Progenitor cell of endocrine pancreas (in vitro differentiated cells): ENCODE measurements around the gene YY1AP1. TPM values are rescaled to one million over a fixed set of nuclear protein-coding genes. Genes with fewer than 3 reads are reported as not detected.
"Not testable (repeated sequence)": the region's sequence is repeated elsewhere in the genome, so short reads cannot be mapped to it uniquely, and the experiment has no call there.

Experiments
- DNase-seq: peaks from one replicate; pipeline ENCODE4 v3.0.0; 2021; ENCODE audit warnings: low spot score; ENCODE audit not compliant: unreplicated experiment
- H3K27ac Mint-ChIP-seq: 2 replicates; pipeline ENCODE4 v1.8.0; 2021; ENCODE audit warnings: mild to moderate bottlenecking, moderate library complexity, mixed read lengths
- H3K27me3 Mint-ChIP-seq: 2 replicates; pipeline ENCODE4 v1.8.0; 2021; ENCODE audit warnings: mixed read lengths
- H3K36me3 Mint-ChIP-seq: 2 replicates; pipeline ENCODE4 v1.8.0; 2022; ENCODE audit warnings: mixed read lengths; ENCODE audit not compliant: insufficient read depth
- H3K4me1 Mint-ChIP-seq: 2 replicates; pipeline ENCODE4 v1.8.0; 2021; ENCODE audit warnings: low read depth, mixed read lengths
- H3K4me3 Mint-ChIP-seq: 2 replicates; pipeline ENCODE4 v1.8.0; 2021; ENCODE audit warnings: low read depth, mild to moderate bottlenecking, moderate library complexity, mixed read lengths
- H3K9me3 Mint-ChIP-seq: 2 replicates; pipeline ENCODE4 v1.8.0; 2021; ENCODE audit warnings: low read depth, mixed read lengths
- total RNA-seq: library from RNA; stranded (reverse); gene quantifications from 2 replicates; pipeline ENCODE4 v1.2.1, GENCODE V29; 2021
- TF ChIP-seq, protein P1 (sequence below): fragments of 200-600 bp; sonication (generic); IDR thresholded peaks from one replicate; pipeline ENCODE4 v1.5.0; 2021; ENCODE audit warnings: antibody characterized with exemption, mild to moderate bottlenecking; ENCODE audit not compliant: unreplicated experiment

Gene YY1AP1
- total RNA-seq, 1 donor from 2014 or later: 56.2 TPM

DNA sequence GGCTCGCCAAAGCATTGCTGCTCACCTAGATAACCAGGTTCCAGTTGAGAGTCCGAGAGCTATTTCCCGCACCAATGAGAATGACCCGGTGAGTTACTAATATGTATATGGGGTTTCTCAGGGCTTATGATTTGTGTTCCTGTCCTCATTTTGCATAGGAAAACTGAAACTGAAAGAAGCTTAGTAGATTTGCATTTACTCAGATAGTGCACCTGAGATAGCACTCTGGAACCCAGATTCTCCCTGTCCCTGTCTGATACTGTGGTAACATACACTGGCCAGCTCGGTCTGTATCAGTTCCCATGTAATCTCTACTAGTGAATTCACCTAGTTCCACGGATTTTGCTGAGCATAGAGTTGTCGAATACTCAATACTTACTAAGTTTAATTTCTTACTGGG lies 28.5 kb upstream of the YY1AP1 start:
- peaks cover 14% of the 10 kb centered on the region for H3K36me3 Mint-ChIP-seq

DNA sequence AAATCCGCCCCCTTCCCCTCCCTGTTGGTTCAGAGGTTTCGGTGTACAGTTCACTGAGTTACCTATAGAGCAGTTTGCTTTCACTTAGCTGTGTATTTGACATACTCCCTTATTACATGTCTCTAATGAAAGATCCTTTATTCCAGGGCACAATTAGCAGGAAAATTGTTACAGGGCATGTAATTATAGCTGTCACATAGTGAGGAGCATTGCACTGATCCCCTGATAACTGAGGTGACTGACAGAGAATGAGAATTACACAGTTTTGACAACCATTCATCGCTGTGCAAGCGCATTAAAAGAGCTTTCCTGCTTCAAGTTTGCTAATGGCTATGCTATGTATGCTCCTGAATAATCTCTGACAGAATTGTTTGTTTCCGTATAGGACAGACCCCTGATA lies 27.2 kb upstream of the YY1AP1 start:
- H3K27me3 Mint-ChIP-seq: no peaks in the 10 kb centered on the region
- TF ChIP-seq, protein P1, sequence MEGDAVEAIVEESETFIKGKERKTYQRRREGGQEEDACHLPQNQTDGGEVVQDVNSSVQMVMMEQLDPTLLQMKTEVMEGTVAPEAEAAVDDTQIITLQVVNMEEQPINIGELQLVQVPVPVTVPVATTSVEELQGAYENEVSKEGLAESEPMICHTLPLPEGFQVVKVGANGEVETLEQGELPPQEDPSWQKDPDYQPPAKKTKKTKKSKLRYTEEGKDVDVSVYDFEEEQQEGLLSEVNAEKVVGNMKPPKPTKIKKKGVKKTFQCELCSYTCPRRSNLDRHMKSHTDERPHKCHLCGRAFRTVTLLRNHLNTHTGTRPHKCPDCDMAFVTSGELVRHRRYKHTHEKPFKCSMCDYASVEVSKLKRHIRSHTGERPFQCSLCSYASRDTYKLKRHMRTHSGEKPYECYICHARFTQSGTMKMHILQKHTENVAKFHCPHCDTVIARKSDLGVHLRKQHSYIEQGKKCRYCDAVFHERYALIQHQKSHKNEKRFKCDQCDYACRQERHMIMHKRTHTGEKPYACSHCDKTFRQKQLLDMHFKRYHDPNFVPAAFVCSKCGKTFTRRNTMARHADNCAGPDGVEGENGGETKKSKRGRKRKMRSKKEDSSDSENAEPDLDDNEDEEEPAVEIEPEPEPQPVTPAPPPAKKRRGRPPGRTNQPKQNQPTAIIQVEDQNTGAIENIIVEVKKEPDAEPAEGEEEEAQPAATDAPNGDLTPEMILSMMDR: no peak
- no peaks in the 10 kb centered on the region for H3K4me1 Mint-ChIP-seq
- no peaks in the 10 kb centered on the region for H3K9me3 Mint-ChIP-seq
- H3K36me3 Mint-ChIP-seq: peaks cover 14% of the 10 kb centered on the region
- H3K4me3 Mint-ChIP-seq: no peak overlapping the region
- DNase-seq: no peak
- H3K27ac Mint-ChIP-seq: peak overlapping the region; percentile 47

More for the DNA sequence above, 28.5 kb upstream of the YY1AP1 start:
- Mint-ChIP-seq H3K27me3 (no peaks in the 10 kb centered on the region), H3K4me1 (no peaks in the 10 kb centered on the region), H3K9me3 (no peaks in the 10 kb centered on the region), H3K4me3 (no peak overlapping the region), H3K27ac (no peak overlapping the region)
- no peak for DNase-seq
- TF ChIP-seq, protein P1: no peak

DNA sequence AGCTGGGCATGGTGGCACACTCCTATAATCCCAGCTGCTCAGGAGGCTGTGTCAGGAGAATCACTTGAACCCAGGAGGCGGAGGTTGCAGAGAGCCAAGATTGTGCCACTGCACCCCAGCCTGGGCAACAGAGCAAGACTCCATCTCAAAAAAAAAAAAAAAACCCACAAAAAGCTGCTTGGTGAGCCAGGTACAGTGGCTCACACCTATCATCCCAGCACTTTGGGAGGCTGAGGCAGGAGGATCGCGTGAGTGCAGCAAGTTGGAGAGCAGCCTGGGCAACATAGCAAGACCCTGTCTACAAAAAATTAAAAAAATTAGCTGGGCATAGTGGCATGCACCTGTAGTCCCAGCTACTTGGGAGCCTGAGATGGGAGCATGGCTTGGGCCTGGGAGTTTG lies 26.5 kb upstream of the YY1AP1 start:
- H3K27ac Mint-ChIP-seq, H3K27me3 Mint-ChIP-seq, H3K9me3 Mint-ChIP-seq, DNase-seq, H3K4me1 Mint-ChIP-seq, H3K4me3 Mint-ChIP-seq: not testable (repeated sequence)
- H3K36me3 Mint-ChIP-seq: peaks cover 14% of the 10 kb centered on the region

DNA sequence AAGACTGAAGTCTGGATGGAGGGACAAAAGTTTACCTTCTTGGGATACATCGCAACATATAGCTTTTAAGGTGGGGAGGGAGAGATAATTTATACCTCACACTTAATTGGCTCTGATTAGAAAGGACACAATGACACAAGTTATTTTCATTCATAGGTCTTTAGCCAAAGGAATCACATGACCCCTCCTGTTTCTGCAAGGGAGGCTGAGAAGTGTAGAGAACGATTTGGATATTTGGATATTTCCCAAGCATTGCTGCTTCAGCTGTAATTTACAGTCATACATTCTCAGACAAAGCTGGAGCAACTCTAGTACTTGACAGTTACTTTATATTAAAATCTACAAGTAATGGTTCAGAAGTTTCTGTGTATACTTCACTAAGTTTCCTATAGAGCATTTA lies 24.5 kb upstream of the YY1AP1 start:
- peaks cover 21% of the 10 kb centered on the region for H3K36me3 Mint-ChIP-seq
- H3K4me1 Mint-ChIP-seq: no peaks in the 10 kb centered on the region
- H3K4me3 Mint-ChIP-seq: no peak overlapping the region
- TF ChIP-seq, protein P1: no peak
- H3K27me3 Mint-ChIP-seq: no peaks in the 10 kb centered on the region
- DNase-seq: no peak
- H3K9me3 Mint-ChIP-seq: peaks cover 3% of the 10 kb centered on the region
- peak overlapping the region; percentile 67 for H3K27ac Mint-ChIP-seq

DNA sequence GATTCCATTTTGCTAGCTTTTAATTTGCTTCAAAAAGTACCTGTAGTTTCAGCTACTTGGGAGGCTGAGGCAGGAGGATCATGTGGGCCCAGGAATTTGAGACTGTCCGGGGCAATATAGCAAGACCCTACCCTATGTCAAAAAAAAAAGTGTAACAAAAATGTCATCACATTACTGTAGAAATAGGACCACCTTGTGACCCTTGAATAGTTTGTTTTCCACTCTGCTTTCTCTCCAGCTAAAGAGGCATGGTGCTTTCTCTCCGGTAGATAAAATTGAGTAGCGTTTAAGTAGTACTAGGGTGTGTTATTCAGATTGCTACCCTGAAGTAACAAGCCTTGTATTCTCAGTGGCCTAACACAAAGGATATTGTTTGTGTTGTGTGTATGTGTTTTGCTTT lies 24.1 kb upstream of the YY1AP1 start:
- H3K27ac Mint-ChIP-seq: peak overlapping the region; percentile 67
- not testable (repeated sequence) for H3K4me1 Mint-ChIP-seq, H3K27me3 Mint-ChIP-seq, H3K9me3 Mint-ChIP-seq, DNase-seq, H3K4me3 Mint-ChIP-seq
- peaks cover 24% of the 10 kb centered on the region for H3K36me3 Mint-ChIP-seq
- TF ChIP-seq, protein P1: peak; percentile 23

DNA sequence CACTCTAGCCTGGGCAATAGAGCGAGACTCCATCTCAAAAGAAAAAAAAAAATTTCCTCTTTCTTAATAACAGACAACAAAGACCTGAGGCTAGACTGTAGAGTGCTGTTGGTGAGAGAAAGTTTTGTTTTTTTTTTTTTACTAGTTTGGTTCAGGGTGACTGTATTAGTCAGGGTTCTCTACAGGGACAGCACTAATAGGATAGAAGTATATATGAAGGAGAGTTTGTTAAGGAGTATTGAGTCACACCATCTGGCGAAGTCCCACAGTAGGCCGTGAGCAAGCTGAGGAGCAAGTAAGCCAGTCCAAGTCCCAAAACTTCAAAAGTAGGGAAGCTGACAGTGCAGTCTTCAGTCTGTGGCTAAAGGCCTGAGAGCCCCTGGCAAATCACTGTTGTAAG lies 22.9 kb upstream of the YY1AP1 start:
- DNase-seq, H3K4me3 Mint-ChIP-seq, H3K9me3 Mint-ChIP-seq, H3K27ac Mint-ChIP-seq, H3K27me3 Mint-ChIP-seq, H3K4me1 Mint-ChIP-seq: not testable (repeated sequence)
- peaks cover 23% of the 10 kb centered on the region for H3K36me3 Mint-ChIP-seq
